Vagina (tissue), 2 donors: ENCODE results near the gene SULT1B1.

ENCODE experiments used
- CTCF ChIP-seq, 3 experiments: fragments of 450-650 bp in 2 of 3; fragments of 200-600 bp in 1 of 3; sonication (generic) in 1 of 3; IDR thresholded peaks; one replicate each; pipeline ENCODE4 v1.5.1; 2017 to 2019; ENCODE audit warnings: antibody characterized with exemption in 3 of 3, mild to moderate bottlenecking in 2 of 3, moderate library complexity in 2 of 3
- POLR2AphosphoS5 ChIP-seq, 2 donors: sonication (generic); formaldehyde crosslinking; IDR thresholded peaks; one replicate each; pipeline ENCODE4 v1.9.0; 2017; ENCODE audit warnings: antibody characterized with exemption in 2 of 2, mild to moderate bottlenecking in 2 of 2, low read depth in 1 of 2; ENCODE audit not compliant: insufficient read depth in 1 of 2

GRCh38 chr4:69718396-69719271 lies 41.8 kb downstream of the SULT1B1 start:
- TF ChIP-seq POLR2AphosphoS5 (IDR thresholded peaks at IDR 0.05; ENCODE audit: insufficient read depth in 1 of 2, low read depth in 1 of 2) = peak in 1 of 2 donors; percentile 68
- no peak for TF ChIP-seq CTCF (IDR thresholded peaks at IDR 0.05)
